ENCODE measurements around the gene SLC2A5.

- no peak for TF ChIP-seq RAD21 (IDR thresholded peaks at IDR 0.05; ENCODE audit: low read depth)
- TF ChIP-seq CREB1 (IDR thresholded peaks at IDR 0.05; ENCODE audit: low read depth), result no peak
- TF ChIP-seq YY1 (IDR thresholded peaks at IDR 0.05; ENCODE audit: low read depth), result no peak
These were observed 65.3 kb downstream of the SLC2A5 start for GRCh38 chr1:9004031-9004699.

Measured in Ishikawa (cell line).